Endothelial cell (in vitro differentiated cells): Measurements from ENCODE around the gene PALMD. TPM values are rescaled to one million over a fixed set of nuclear protein-coding genes. Genes with fewer than 3 reads are reported as not detected.

Experiments used
- DNase-seq: peaks from one replicate; pipeline ENCODE4 v3.0.0; 2021; ENCODE audit warnings: low spot score
- H3K27ac Mint-ChIP-seq: one replicate; pipeline ENCODE4 v1.8.0; 2021; ENCODE audit warnings: mixed read lengths, inconsistent platforms; ENCODE audit not compliant: unreplicated experiment
- H3K27me3 Mint-ChIP-seq: one replicate; pipeline ENCODE4 v1.8.0; 2021; ENCODE audit warnings: mild to moderate bottlenecking, moderate library complexity, mixed read lengths, inconsistent platforms; ENCODE audit not compliant: unreplicated experiment
- H3K36me3 Mint-ChIP-seq: one replicate; pipeline ENCODE4 v1.8.0; 2021; ENCODE audit warnings: mild to moderate bottlenecking, low read depth, mixed read lengths, inconsistent platforms; ENCODE audit not compliant: unreplicated experiment
- H3K4me1 Mint-ChIP-seq: one replicate; pipeline ENCODE4 v1.8.0; 2021; ENCODE audit warnings: mild to moderate bottlenecking, mixed read lengths, inconsistent platforms; ENCODE audit not compliant: unreplicated experiment
- H3K4me3 Mint-ChIP-seq: one replicate; pipeline ENCODE4 v1.8.0; 2021; ENCODE audit warnings: mild to moderate bottlenecking, mixed read lengths, inconsistent platforms; ENCODE audit not compliant: unreplicated experiment
- H3K9me3 Mint-ChIP-seq: one replicate; pipeline ENCODE4 v1.8.0; 2021; ENCODE audit warnings: mixed read lengths, inconsistent platforms; ENCODE audit not compliant: unreplicated experiment
- total RNA-seq: library from RNA; stranded (reverse); fragmentation: NEBNext Ultra II Directional; extraction: Animal tissue kit (Norgen Biotek cat#: 25700); gene quantifications from one replicate; pipeline ENCODE4 v1.2.1, GENCODE V29; 2021; ENCODE audit not compliant: unreplicated experiment
- TF ChIP-seq, protein P1 (sequence below): fragments of 200-600 bp; sonication (generic); IDR thresholded peaks from one replicate; pipeline ENCODE4 v1.5.0; 2021; ENCODE audit warnings: antibody characterized with exemption; ENCODE audit not compliant: unreplicated experiment

The PALMD gene
- total RNA-seq, 1 donor from 2014 or later, result 1.9 TPM

DNA sequence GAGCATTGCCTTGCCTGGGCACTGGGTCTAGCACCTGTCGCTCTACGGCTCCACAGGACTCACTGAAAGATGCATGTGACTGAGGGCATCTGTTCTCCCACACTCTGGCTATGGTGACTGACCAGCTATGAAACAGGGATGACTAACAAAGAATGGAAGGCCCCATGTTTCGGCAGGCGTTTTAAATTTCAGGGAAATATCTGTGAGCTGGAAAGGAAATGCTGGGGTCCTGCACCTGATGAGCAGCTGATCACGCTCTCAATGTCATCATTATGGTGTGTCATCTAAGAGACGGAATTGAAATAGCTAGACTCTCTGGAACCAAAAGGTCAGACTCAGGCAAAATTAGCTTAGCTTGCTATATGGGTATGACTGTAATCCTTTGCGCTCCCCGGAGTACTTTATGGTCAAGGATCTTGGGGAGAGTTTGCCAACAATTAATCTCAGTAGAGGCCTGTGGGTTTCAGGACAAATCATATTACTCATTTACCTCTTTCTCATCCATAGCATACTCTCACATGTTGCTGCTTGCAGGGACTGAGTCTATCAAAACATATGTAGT lies 24.5 kb upstream of the PALMD start:
- TF ChIP-seq, protein P1, sequence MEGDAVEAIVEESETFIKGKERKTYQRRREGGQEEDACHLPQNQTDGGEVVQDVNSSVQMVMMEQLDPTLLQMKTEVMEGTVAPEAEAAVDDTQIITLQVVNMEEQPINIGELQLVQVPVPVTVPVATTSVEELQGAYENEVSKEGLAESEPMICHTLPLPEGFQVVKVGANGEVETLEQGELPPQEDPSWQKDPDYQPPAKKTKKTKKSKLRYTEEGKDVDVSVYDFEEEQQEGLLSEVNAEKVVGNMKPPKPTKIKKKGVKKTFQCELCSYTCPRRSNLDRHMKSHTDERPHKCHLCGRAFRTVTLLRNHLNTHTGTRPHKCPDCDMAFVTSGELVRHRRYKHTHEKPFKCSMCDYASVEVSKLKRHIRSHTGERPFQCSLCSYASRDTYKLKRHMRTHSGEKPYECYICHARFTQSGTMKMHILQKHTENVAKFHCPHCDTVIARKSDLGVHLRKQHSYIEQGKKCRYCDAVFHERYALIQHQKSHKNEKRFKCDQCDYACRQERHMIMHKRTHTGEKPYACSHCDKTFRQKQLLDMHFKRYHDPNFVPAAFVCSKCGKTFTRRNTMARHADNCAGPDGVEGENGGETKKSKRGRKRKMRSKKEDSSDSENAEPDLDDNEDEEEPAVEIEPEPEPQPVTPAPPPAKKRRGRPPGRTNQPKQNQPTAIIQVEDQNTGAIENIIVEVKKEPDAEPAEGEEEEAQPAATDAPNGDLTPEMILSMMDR, result no peak
- no peak for DNase-seq
- Mint-ChIP-seq H3K4me3 (no peak overlapping the region), H3K36me3 (no peaks in the 10 kb centered on the region), H3K27ac (no peak overlapping the region), H3K27me3 (peaks cover 2% of the 10 kb centered on the region), H3K4me1 (no peaks in the 10 kb centered on the region), H3K9me3 (no peaks in the 10 kb centered on the region)

DNA sequence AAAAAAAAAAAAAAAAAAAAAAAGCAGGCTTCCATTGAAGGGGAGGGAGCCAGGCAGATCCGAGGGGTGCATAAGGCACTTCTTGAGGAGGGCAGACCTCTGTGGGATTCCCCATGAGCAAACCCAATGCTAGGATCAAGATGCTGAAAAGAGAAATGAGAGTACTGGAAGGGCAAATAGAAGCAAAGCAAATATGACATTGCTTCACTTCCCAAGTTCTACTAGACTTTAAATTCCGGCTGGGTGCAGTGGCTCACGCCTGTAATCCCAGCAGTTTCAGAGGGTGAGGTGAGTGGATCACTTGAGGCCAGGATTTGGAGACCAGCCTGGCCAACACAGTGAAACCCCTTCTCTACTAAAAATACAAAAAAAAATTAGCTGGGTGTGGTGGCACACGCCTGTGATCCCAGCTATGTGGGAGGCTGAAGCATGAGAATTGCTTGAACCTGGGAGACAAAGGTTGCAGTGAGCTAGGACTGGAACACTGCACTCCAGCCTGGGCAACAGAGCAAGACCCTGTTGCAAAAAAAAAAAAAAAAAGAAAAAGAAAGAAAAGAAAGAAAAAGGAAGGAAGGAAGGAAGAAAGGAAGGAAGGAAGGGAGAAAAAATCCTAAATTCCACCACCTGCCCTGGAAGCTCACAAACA lies 23.1 kb upstream of the PALMD start:
- no peak overlapping the region for H3K27ac Mint-ChIP-seq
- no peaks in the 10 kb centered on the region for H3K4me1 Mint-ChIP-seq
- TF ChIP-seq, protein P1, result no peak
- H3K9me3 Mint-ChIP-seq, result no peaks in the 10 kb centered on the region
- peaks cover 2% of the 10 kb centered on the region for H3K27me3 Mint-ChIP-seq
- DNase-seq, result no peak
- H3K36me3 Mint-ChIP-seq, result no peaks in the 10 kb centered on the region
- no peak overlapping the region for H3K4me3 Mint-ChIP-seq

GRCh38 chr1:99623554-99623953 lies 22.4 kb upstream of the PALMD start:
- TF ChIP-seq, protein P1, result no peak

DNA sequence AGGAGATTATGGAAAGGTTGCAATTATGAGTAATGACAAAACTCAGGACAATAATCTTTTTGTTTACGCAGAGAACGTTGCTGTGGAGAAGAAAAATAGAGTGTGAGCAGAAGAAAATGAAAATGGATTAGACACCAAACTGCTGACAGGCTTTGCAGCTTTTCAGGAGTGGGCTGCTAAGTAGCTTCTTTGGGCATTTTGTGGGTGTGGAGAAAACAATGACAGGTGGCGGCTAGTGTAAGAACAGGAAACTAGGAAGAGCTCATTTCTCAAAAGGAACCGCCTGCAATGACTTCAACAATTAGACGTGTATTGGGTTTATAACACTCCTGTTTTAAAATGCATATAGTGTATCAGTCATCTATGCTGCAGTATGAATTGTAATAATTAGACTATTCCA lies 18.3 kb upstream of the PALMD start:
- TF ChIP-seq, protein P1, result no peak
- Mint-ChIP-seq H3K9me3 (no peaks in the 10 kb centered on the region), H3K27ac (no peak overlapping the region), H3K4me1 (no peaks in the 10 kb centered on the region), H3K36me3 (no peaks in the 10 kb centered on the region), H3K27me3 (peaks cover 1% of the 10 kb centered on the region), H3K4me3 (no peak overlapping the region)
- DNase-seq, result no peak

More at GRCh38 chr1:99623554-99623953, 22.4 kb upstream of the PALMD start:
- H3K36me3 Mint-ChIP-seq, result no peaks in the 10 kb centered on the region
- no peaks in the 10 kb centered on the region for H3K9me3 Mint-ChIP-seq
- no peaks in the 10 kb centered on the region for H3K4me1 Mint-ChIP-seq
- no peak overlapping the region for H3K4me3 Mint-ChIP-seq
- H3K27me3 Mint-ChIP-seq, result peaks cover 2% of the 10 kb centered on the region
- no peak overlapping the region for H3K27ac Mint-ChIP-seq
- no peak for DNase-seq

- Mint-ChIP-seq H3K4me3 (no peak overlapping the region), H3K27ac (no peak overlapping the region), H3K9me3 (no peaks in the 10 kb centered on the region), H3K4me1 (no peaks in the 10 kb centered on the region), H3K27me3 (peaks cover 1% of the 10 kb centered on the region), H3K36me3 (no peaks in the 10 kb centered on the region)
- TF ChIP-seq, protein P1, result no peak
- DNase-seq, result no peak
Measured at GRCh38 chr1:99629164-99629563, 16.7 kb upstream of the PALMD start.
